Osteoblast (primary cell): Measurements from ENCODE around the gene DIRAS1. TPM values are rescaled to one million over a fixed set of nuclear protein-coding genes. Genes with fewer than 3 reads are reported as not detected.

ENCODE experiments used
- DNase-seq: peaks from one replicate; pipeline ENCODE4 v3.0.0; 2011; ENCODE audit warnings: low spot score, mixed read lengths; ENCODE audit not compliant: insufficient read length; ENCODE audit errors: missing footprints
- H2AFZ ChIP-seq: 2 replicates; pipeline ENCODE4 v1.6.0; 2011; ENCODE audit warnings: mild to moderate bottlenecking, low read length
- H3K27ac ChIP-seq: 2 replicates; pipeline ENCODE4 v1.5.1; 2011; ENCODE audit warnings: mild to moderate bottlenecking, low read depth, low read length, moderate library complexity
- H3K27me3 ChIP-seq: 2 replicates; pipeline ENCODE4 v1.6.0; 2012; ENCODE audit warnings: mild to moderate bottlenecking, control low read depth, inconsistent platforms, low read length, moderate library complexity; ENCODE audit not compliant: insufficient read depth
- H3K36me3 ChIP-seq: 2 replicates; pipeline ENCODE4 v1.5.1; 2011; ENCODE audit warnings: mild to moderate bottlenecking, low read length, control low read depth, moderate library complexity; ENCODE audit not compliant: insufficient read depth
- H3K4me1 ChIP-seq: 2 replicates; pipeline ENCODE4 v1.5.1; 2011; ENCODE audit warnings: mild to moderate bottlenecking, low read length, control low read depth, moderate library complexity; ENCODE audit not compliant: insufficient read depth
- H3K4me2 ChIP-seq: 2 replicates; pipeline ENCODE4 v1.6.0; 2011; ENCODE audit warnings: mild to moderate bottlenecking, low read length; ENCODE audit not compliant: insufficient read depth
- H3K4me3 ChIP-seq: fragments of 200-600 bp; sonication (generic); 3 replicates; pipeline ENCODE4 v1.5.1; 2012; ENCODE audit warnings: mild to moderate bottlenecking, low read length, inconsistent platforms; ENCODE audit not compliant: insufficient read depth
- H3K79me2 ChIP-seq: 2 replicates; pipeline ENCODE4 v1.6.0; 2012; ENCODE audit warnings: mild to moderate bottlenecking, low read length, control low read depth, inconsistent platforms; ENCODE audit not compliant: insufficient read depth
- H3K9me3 ChIP-seq: 2 replicates; pipeline ENCODE4 v1.5.1; 2011; ENCODE audit warnings: low read depth, low read length, control low read depth
- H4K20me1 ChIP-seq: 2 replicates; pipeline ENCODE4 v1.6.0; 2012; ENCODE audit warnings: mild to moderate bottlenecking, low read length, control low read depth; ENCODE audit not compliant: insufficient read depth
- CTCF ChIP-seq: IDR thresholded peaks from 2 replicates; pipeline ENCODE4 v1.5.1; 2011; ENCODE audit warnings: mild to moderate bottlenecking, low read depth, low read length, moderate library complexity; ENCODE audit errors: extremely low read depth
- total RNA-seq: library from RNA; depleted of rRNA; stranded (reverse); fragments of >200 nt; gene quantifications from 2 replicates; pipeline ENCODE4 v1.2.3, GENCODE V29; 2012

The DIRAS1 gene, protein sequence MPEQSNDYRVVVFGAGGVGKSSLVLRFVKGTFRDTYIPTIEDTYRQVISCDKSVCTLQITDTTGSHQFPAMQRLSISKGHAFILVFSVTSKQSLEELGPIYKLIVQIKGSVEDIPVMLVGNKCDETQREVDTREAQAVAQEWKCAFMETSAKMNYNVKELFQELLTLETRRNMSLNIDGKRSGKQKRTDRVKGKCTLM
- total RNA-seq = 12.4 and 14.8 TPM in 2 replicates

GRCh38 chr19:2720777-2721569 lies at the start of gene DIRAS1:
Gene DIRAS1, minus strand, starts transcription at chr19:2721372. Its CDS starts 3,566 bp downstream, at chr19:2717806.
- H3K9me3 ChIP-seq = no peaks in the 10 kb centered on the region
- peak within 1 kb of the TSS; percentile 78 for H3K4me2 ChIP-seq
- H3K4me3 ChIP-seq = peak within 1 kb of the TSS; percentile 71
- H3K36me3 ChIP-seq = no peaks in the 10 kb centered on the region
- H3K79me2 ChIP-seq = no peaks in the 10 kb centered on the region
- TF ChIP-seq CTCF = no peak
- H3K4me1 ChIP-seq = peaks cover 18% of the 10 kb centered on the region
- no peaks in the 10 kb centered on the region for H4K20me1 ChIP-seq
- H2AFZ ChIP-seq = no peak within 1 kb of the TSS
- peaks cover 3% of the 10 kb centered on the region for H3K27me3 ChIP-seq
- peak; percentile 95 for DNase-seq
- H3K27ac ChIP-seq = peak within 1 kb of the TSS; percentile 11

DNA sequence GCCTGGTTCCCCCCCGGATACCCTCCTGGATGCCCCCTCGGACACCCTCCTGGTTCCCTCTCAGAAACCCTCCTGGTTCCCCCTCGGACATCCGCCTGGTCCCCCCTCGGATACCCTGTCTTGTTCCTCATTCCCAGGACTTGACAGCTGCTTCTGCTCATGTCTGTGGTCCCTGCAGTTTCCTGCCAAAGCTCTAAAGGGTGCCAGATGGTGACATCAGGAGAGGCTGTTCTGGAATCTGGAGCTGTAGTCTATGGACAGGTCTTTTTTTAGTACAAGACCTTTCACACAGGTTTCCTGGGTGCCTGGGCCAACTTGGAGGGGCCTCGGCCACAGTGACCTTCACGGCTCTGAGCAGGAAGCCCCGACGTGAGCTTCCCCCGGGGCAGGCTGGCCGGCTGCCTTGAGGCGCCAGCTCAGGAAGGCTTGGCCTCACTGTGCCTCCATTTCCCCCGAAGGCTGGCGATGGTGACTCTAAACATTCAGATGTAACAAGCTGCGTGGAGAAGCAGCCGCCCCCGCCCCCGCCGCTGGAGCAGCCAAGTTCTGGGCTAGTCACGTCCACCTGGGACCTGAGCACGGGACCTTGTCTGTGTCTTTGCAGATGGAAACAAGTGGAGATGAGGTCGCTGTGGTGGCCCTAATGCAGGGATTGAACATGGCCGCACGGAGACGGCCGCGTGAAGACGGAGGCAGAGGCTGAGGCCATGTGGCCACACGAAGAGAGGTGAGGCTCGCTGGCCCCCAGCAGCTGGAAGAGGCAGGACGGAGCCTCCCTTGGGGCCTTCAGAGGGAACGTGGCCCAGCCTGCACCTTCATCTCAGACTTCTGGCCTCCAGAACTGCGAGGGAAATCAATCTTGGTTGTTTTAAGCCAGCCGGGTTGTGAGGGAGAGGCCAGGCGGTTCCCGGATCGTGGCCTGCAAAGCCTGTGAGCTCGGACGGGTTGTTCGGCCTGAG lies 49.2 kb upstream of the DIRAS1 start:
- Histone ChIP-seq H3K27ac (no peak overlapping the region), H3K4me2 (no peak overlapping the region), H2AFZ (no peak overlapping the region), H4K20me1 (peaks cover 53% of the 10 kb centered on the region), H3K36me3 (peaks cover 15% of the 10 kb centered on the region), H3K9me3 (no peaks in the 10 kb centered on the region), H3K27me3 (no peaks in the 10 kb centered on the region), H3K4me3 (no peak overlapping the region), H3K79me2 (peaks cover 77% of the 10 kb centered on the region), H3K4me1 (peaks cover 4% of the 10 kb centered on the region)
- no peak for TF ChIP-seq CTCF
- DNase-seq = no peak

DNA sequence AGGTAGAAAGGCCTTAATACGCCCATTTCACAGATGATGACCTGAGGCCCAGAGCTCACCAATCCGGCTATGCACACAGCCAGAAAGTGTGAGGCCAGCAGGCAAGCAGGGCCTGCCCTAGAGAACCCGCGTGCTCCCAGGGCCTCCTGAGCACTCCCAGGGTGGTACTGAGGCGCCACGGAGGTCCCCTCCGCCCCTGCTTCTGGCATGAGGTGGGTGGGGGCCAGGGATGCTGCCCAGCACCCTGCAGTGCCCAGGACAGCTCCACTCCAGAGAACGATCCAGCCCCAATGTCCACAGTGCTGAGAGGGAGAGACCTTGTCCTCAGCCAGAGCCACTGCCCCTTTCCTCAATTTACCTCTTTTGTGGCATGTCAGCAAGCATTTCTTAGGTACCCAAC lies 48.0 kb upstream of the DIRAS1 start:
- Histone ChIP-seq H3K27me3 (no peaks in the 10 kb centered on the region), H3K4me2 (no peak overlapping the region), H3K9me3 (no peaks in the 10 kb centered on the region), H4K20me1 (peaks cover 42% of the 10 kb centered on the region), H3K4me1 (no peaks in the 10 kb centered on the region), H3K79me2 (peaks cover 66% of the 10 kb centered on the region), H3K36me3 (peaks cover 21% of the 10 kb centered on the region), H2AFZ (no peak overlapping the region), H3K4me3 (no peak overlapping the region), H3K27ac (no peak overlapping the region)
- DNase-seq = no peak
- TF ChIP-seq CTCF = no peak
